Astrocyte of the cerebellum (primary cell): ENCODE data around the gene LIN37.
A peak's percentile ranks its signal among the peaks of the same experiment; 100 is the strongest.

ENCODE experiments used
- DNase-seq: peaks from one replicate; pipeline ENCODE4 v3.0.0-alpha.2; 2011; ENCODE audit warnings: low read depth
- H3K4me3 ChIP-seq: 2 replicates; pipeline ENCODE4 v1.5.1; 2011; ENCODE audit warnings: mild to moderate bottlenecking, low read depth, low read length, moderate library complexity
- in situ Hi-C: cut with HindIII; loops from 2 replicates; pipeline ENCODE4 v1.10.0; 2017; ENCODE audit warnings: low sequenced_read_pairs
- TF ChIP-seq, protein P1 (sequence below): IDR thresholded peaks from 2 replicates; pipeline ENCODE4 v1.5.1; 2012; ENCODE audit warnings: low read length, low read depth, moderate library complexity, mild to moderate bottlenecking; ENCODE audit errors: missing control alignments

LIN37 gene, protein sequence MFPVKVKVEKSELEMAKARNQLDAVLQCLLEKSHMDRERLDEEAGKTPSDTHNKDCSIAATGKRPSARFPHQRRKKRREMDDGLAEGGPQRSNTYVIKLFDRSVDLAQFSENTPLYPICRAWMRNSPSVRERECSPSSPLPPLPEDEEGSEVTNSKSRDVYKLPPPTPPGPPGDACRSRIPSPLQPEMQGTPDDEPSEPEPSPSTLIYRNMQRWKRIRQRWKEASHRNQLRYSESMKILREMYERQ

DNA sequence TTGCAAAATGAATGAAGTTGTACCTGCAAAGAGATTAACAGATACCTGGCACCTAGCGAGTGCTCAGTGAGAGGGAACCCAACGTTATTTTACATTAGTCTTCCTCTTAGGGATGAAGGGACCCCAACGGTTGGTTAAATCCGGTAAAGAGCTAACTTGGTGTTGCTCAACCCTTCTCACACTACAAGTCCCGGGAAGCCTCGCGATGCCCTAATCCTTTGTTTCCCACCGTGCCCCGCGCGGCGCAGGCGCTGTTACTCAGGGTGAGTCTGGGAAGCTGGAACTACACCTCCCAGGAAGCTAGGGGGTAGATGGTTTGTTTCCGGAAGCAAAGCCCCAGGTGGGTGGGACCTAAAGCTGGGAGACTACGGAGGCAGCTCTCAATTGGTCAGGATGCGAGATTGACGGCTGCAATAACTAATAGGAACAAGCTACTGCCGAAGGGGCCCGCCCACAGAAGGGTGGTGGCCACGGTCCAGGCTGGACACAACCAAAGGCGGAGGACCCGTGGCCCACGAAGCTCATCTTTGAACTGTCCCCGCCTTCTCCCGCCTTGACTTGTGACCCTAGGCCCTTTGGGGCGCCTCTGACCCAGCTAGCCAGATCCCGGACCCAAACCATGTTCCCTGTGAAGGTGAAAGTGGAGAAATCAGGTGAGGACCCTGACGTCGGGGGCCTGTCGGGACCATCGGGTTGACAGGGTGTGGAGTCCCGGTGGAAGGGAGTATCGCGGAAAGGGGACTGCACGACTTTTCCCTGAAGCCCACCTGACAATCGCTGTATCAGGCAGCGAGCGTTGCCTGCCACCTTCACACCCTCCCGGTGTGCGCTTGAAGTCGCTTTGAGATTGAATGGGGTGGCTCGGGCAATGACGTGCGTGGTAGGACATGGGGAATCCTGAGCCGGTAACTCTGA is at the start of gene LIN37:
TSS of gene LIN37 (plus strand) at position 471 of the 915 bp plus-strand sequence. CDS start at position 620, 149 bp downstream.
- peak within 1 kb of the TSS; percentile 94 for H3K4me3 ChIP-seq
- TF ChIP-seq, protein P1, sequence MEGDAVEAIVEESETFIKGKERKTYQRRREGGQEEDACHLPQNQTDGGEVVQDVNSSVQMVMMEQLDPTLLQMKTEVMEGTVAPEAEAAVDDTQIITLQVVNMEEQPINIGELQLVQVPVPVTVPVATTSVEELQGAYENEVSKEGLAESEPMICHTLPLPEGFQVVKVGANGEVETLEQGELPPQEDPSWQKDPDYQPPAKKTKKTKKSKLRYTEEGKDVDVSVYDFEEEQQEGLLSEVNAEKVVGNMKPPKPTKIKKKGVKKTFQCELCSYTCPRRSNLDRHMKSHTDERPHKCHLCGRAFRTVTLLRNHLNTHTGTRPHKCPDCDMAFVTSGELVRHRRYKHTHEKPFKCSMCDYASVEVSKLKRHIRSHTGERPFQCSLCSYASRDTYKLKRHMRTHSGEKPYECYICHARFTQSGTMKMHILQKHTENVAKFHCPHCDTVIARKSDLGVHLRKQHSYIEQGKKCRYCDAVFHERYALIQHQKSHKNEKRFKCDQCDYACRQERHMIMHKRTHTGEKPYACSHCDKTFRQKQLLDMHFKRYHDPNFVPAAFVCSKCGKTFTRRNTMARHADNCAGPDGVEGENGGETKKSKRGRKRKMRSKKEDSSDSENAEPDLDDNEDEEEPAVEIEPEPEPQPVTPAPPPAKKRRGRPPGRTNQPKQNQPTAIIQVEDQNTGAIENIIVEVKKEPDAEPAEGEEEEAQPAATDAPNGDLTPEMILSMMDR: no peak
- in situ Hi-C loops: no loop called here
- DNase-seq: peak; percentile 100

DNA sequence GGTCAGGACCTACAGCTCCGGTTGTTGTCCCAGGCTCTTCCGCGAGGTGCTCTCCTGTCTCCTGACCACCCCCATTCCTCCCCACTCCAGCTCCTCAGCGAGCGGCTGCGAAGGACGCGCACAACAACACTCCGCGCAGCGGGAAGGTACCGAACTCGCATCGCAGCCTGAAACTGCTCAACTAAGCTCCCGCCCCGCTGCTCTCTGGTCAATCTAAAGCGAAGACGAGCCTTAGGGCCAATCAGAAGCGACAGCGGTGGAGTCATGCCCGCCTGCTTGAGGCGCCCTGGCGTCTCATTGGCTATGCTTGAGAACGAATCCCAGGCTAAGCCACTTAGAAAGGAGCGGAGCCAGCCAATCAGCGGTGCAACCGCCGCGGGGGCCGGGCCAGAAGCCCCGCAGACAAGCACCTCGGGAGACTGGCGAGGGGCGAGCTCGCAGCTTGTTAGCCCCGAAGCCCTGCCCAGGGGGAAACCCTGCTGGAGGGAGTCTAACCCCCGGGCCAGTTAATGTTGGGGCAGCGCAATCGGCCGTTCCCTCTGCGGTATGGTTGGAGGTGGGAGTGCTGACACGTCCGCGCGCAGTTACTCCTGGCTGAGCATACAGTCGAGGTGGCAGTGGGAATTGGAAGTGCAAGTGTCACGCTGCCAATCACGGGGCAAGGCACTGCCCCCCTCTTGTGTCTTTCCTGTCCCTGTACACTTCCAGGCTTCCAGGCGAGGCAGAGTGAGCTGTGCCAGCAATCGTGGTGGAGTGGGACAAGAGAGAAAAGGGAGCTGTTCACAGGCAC is 46.0 kb upstream of the LIN37 start:
- in situ Hi-C loops: no loop called here
- DNase-seq: peak; percentile 95
- TF ChIP-seq, protein P1: no peak
- H3K4me3 ChIP-seq: peak overlapping the region; percentile 52

DNA sequence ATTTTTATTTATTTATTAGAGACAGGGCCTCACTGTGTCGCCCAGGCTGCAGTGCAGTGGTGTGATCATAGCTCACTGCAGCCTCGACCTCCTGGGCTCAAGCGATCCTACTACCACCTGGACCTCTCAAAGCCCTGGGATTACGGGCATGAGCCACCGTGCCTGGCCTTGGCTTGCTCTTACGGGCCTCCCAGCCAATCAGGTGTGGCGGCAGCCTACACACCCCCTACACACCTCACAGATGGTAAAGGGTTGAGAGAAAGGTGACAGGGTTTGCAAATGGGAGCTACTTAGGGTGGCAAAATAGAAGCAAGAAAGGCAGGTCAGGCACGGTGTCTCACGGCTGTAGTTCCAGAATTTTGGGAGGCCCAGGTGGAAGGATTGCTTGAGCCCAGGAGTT is 45.0 kb upstream of the LIN37 start:
- no peak overlapping the region for H3K4me3 ChIP-seq

DNA sequence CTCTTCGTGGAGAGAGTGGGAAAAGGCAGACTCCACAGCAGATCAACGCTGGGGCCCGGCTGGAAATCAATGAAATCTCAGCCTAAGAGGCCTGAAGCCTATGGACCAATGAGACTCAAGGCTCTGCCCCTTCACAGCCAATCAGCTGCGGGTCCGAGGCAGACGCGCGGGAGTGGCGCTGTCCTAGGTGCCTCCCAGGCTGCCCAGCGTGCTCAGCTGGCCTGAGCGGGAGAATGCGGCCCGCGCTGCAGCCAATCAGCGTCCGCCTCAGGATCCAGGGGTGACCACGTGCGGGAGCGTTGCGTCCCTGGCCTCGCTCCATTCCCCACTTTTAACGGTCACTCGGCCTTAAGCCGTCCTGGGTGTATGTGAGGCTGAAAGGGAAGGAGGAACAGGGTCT is 44.2 kb upstream of the LIN37 start, which contains the start of gene ZBTB32:
TSS of gene ZBTB32 (plus strand) at position 341 of the 400 bp plus-strand sequence. CDS start 10,069 bp downstream, outside the sequence.
- in situ Hi-C loops: no loop called here
- no peak for DNase-seq
- TF ChIP-seq, protein P1: no peak
- no peak within 1 kb of the TSS for H3K4me3 ChIP-seq

More for the DNA sequence above, 45.0 kb upstream of the LIN37 start:
- TF ChIP-seq, protein P1: no peak
- in situ Hi-C loops: no loop called here
- no peak for DNase-seq

DNA sequence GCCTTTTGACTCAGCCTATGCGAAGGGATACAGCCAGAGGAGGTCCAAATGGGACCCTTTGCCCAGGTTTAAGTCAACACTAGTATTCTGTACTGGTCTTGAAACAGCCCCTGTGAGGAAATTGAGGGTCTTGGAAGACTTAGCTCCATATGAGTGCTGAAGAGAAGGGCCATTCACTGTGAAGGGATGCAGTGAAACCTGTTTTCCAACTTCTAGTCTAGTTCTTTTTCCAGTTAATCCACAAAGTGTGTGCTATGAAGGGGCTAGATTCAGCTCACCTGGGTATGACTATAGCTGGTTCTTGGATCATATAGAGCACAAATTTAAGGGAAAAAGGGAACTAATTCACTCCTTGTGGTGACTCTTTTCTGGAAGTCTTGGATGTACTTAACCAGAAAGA is 40.0 kb upstream of the LIN37 start:
- in situ Hi-C loops: no loop called here
- no peak for DNase-seq
- no peak overlapping the region for H3K4me3 ChIP-seq
- TF ChIP-seq, protein P1: no peak
